K562 (cell line): ENCODE data around the gene ACADSB. TPM values are rescaled to one million over a fixed set of nuclear protein-coding genes. Genes with fewer than 3 reads are reported as not detected.

Source experiments
- BMI1 ChIP-seq: fragments of 150-350 bp; IDR thresholded peaks from 2 replicates; pipeline ENCODE4 v1.6.1; 2014; ENCODE audit warnings: low read length
- HDAC6 ChIP-seq: IDR thresholded peaks from 2 replicates; pipeline ENCODE4 v1.6.1; 2012; ENCODE audit warnings: low read depth, mild to moderate bottlenecking, control low read depth, inconsistent platforms, low read length, moderate library complexity
- HDAC8 ChIP-seq: fragments of 450-650 bp; IDR thresholded peaks from 2 replicates; pipeline ENCODE4 v1.6.1; 2016; ENCODE audit warnings: mild to moderate bottlenecking, missing genetic modification characterization, moderate library complexity, missing compliant biosample characterization
- MBD2 ChIP-seq: sonication (generic); IDR thresholded peaks from 2 replicates; pipeline ENCODE4 v1.6.1; 2016; ENCODE audit warnings: low read depth, borderline replicate concordance
- NFE2L1 ChIP-seq: fragments of 450-650 bp; IDR thresholded peaks from 2 replicates; pipeline ENCODE4 v1.6.1; 2016; ENCODE audit warnings: missing genetic modification characterization, low read depth, mild to moderate bottlenecking, missing compliant biosample characterization, moderate library complexity, borderline replicate concordance
- NR1H2 ChIP-seq: sonication (generic); formaldehyde crosslinking; IDR thresholded peaks from 2 replicates; pipeline ENCODE4 v1.4.0; 2020; ENCODE audit warnings: mild to moderate bottlenecking, missing genetic modification reagents
- RBM39 ChIP-seq: fragments of 200-400 bp; formaldehyde crosslinking; optimal IDR thresholded peaks from 2 replicates; pipeline ENCODE3; 2018; ENCODE audit warnings: low read depth, low read length
- TEAD1 ChIP-seq, 2 experiments: fragments of 450-650 bp in 1 of 2; sonication (generic) in 1 of 2; formaldehyde crosslinking; IDR thresholded peaks; 2 replicates each; pipeline versions ENCODE4 v1.4.0 to v1.8.0; 2020 to 2022; ENCODE audit warnings: mild to moderate bottlenecking in 2 of 2, missing genetic modification reagents in 1 of 2
- ZNF384 ChIP-seq: IDR thresholded peaks from 2 replicates; pipeline ENCODE4 v1.6.1; 2012; ENCODE audit warnings: low read depth, low read length, improper control_type of control experiment
- ZNF696 ChIP-seq: fragments of 250-450 bp; sonication (Bioruptor Pico); conservative IDR thresholded peaks from 2 replicates; pipeline ENCODE4 v1.4.0; 2020; ENCODE audit warnings: mild to moderate bottlenecking, moderate library complexity
- polyA plus RNA-seq, 8 experiments: library from polyadenylated mRNA; depleted of rRNA in 4 of 8; stranded (reverse) in 5 of 8; unstranded in 3 of 8; fragments of >200 nt; fragmentation: Nextera tagmentation in 2 of 8; fragmentation: Illumina TruSeq in 1 of 8; extraction: Ambion mirVana in 2 of 8; extraction: Trizol in 1 of 8; gene quantifications; 2 replicates each; pipeline versions ENCODE4 v1.2.1 to v1.2.3, GENCODE V29; 2011 to 2014; ENCODE audit warnings: inconsistent platforms in 1 of 8, missing spikeins in 1 of 8
- total RNA-seq, 7 experiments: library from RNA; depleted of rRNA in 6 of 7; stranded (reverse); fragments of >200 nt in 6 of 7; fragmentation: Illumina TruSeq in 2 of 7; extraction: Trizol in 2 of 7; gene quantifications; 2 replicates each; pipeline versions ENCODE4 v1.2.1 to v1.2.3, GENCODE V29; 2011 to 2021; ENCODE audit warnings: low replicate concordance in 1 of 7
- TF ChIP-seq, protein P1 (sequence below): fragments of 450-650 bp; IDR thresholded peaks from 2 replicates; pipeline ENCODE4 v1.6.1; 2016; ENCODE audit warnings: mild to moderate bottlenecking, moderate library complexity
- TF ChIP-seq, protein P2 (sequence below): fragments of 450-650 bp; formaldehyde crosslinking; IDR thresholded peaks from 2 replicates; pipeline ENCODE4 v1.4.0; 2022; ENCODE audit warnings: missing genetic modification characterization
- TF ChIP-seq, protein P3 (sequence below), 2 experiments: fragments of 450-650 bp; conservative IDR thresholded peaks; 2 replicates each; pipeline ENCODE4 v1.6.1; 2017; ENCODE audit warnings: mild to moderate bottlenecking in 2 of 2, moderate library complexity in 2 of 2

The ACADSB gene
- total and polyA plus RNA-seq, 9 of the 15 experiments (the other 6 are each of a cell fraction or from before 2014, with no cell fraction given) = 2.9 to 9.1 (median 5.8) TPM

DNA sequence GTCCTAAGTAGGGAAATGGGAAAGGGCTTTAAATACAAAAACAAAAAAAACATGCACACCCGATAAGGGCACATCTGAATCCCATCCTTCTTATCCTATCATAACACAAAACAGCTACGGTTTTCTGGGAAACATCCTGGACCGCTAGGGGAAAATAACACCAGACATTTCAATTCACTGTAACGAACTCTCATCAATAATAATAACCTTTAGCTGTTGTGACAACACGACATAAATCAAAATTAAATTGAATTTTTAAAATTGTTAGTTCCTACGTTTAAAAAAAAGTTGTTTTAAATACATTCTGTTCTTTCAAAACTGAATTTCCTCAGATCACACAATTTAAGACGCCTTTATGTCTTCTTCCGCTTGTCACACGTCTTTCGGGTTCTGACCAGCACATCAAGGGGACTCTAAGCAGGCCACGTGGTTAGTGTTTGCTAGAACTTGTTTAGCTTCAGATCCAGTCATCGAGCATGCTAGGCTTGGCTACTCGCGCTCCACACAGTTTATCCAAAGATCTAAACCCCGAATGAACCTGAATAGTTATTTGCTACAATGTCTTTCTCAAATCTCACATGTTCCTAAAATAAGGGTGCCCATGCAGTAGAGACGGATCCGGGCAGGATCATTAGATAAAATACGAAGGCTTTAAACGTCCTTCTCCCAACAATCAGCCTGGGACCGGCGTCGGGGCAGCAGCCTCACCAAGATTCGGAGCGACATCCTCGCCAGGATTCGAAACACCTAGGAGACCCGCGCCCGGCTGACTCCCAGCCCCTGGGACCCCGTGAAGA is 1.1 kb upstream of the ACADSB start (continued):
- TF ChIP-seq, protein P1, sequence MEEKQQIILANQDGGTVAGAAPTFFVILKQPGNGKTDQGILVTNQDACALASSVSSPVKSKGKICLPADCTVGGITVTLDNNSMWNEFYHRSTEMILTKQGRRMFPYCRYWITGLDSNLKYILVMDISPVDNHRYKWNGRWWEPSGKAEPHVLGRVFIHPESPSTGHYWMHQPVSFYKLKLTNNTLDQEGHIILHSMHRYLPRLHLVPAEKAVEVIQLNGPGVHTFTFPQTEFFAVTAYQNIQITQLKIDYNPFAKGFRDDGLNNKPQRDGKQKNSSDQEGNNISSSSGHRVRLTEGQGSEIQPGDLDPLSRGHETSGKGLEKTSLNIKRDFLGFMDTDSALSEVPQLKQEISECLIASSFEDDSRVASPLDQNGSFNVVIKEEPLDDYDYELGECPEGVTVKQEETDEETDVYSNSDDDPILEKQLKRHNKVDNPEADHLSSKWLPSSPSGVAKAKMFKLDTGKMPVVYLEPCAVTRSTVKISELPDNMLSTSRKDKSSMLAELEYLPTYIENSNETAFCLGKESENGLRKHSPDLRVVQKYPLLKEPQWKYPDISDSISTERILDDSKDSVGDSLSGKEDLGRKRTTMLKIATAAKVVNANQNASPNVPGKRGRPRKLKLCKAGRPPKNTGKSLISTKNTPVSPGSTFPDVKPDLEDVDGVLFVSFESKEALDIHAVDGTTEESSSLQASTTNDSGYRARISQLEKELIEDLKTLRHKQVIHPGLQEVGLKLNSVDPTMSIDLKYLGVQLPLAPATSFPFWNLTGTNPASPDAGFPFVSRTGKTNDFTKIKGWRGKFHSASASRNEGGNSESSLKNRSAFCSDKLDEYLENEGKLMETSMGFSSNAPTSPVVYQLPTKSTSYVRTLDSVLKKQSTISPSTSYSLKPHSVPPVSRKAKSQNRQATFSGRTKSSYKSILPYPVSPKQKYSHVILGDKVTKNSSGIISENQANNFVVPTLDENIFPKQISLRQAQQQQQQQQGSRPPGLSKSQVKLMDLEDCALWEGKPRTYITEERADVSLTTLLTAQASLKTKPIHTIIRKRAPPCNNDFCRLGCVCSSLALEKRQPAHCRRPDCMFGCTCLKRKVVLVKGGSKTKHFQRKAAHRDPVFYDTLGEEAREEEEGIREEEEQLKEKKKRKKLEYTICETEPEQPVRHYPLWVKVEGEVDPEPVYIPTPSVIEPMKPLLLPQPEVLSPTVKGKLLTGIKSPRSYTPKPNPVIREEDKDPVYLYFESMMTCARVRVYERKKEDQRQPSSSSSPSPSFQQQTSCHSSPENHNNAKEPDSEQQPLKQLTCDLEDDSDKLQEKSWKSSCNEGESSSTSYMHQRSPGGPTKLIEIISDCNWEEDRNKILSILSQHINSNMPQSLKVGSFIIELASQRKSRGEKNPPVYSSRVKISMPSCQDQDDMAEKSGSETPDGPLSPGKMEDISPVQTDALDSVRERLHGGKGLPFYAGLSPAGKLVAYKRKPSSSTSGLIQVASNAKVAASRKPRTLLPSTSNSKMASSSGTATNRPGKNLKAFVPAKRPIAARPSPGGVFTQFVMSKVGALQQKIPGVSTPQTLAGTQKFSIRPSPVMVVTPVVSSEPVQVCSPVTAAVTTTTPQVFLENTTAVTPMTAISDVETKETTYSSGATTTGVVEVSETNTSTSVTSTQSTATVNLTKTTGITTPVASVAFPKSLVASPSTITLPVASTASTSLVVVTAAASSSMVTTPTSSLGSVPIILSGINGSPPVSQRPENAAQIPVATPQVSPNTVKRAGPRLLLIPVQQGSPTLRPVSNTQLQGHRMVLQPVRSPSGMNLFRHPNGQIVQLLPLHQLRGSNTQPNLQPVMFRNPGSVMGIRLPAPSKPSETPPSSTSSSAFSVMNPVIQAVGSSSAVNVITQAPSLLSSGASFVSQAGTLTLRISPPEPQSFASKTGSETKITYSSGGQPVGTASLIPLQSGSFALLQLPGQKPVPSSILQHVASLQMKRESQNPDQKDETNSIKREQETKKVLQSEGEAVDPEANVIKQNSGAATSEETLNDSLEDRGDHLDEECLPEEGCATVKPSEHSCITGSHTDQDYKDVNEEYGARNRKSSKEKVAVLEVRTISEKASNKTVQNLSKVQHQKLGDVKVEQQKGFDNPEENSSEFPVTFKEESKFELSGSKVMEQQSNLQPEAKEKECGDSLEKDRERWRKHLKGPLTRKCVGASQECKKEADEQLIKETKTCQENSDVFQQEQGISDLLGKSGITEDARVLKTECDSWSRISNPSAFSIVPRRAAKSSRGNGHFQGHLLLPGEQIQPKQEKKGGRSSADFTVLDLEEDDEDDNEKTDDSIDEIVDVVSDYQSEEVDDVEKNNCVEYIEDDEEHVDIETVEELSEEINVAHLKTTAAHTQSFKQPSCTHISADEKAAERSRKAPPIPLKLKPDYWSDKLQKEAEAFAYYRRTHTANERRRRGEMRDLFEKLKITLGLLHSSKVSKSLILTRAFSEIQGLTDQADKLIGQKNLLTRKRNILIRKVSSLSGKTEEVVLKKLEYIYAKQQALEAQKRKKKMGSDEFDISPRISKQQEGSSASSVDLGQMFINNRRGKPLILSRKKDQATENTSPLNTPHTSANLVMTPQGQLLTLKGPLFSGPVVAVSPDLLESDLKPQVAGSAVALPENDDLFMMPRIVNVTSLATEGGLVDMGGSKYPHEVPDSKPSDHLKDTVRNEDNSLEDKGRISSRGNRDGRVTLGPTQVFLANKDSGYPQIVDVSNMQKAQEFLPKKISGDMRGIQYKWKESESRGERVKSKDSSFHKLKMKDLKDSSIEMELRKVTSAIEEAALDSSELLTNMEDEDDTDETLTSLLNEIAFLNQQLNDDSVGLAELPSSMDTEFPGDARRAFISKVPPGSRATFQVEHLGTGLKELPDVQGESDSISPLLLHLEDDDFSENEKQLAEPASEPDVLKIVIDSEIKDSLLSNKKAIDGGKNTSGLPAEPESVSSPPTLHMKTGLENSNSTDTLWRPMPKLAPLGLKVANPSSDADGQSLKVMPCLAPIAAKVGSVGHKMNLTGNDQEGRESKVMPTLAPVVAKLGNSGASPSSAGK = peak; percentile 66
- TF ChIP-seq TEAD1 (CRISPR knock-in tag; IDR thresholded peaks at IDR 0.05) = no peak
- TF ChIP-seq HDAC8 (tag) = no peak
- TF ChIP-seq HDAC6 = no peak
- TF ChIP-seq ZNF696 (CRISPR knock-in tag) = no peak
- no peak for TF ChIP-seq NFE2L1 (tag)
- no peak for TF ChIP-seq MBD2
- TF ChIP-seq, protein P2, sequence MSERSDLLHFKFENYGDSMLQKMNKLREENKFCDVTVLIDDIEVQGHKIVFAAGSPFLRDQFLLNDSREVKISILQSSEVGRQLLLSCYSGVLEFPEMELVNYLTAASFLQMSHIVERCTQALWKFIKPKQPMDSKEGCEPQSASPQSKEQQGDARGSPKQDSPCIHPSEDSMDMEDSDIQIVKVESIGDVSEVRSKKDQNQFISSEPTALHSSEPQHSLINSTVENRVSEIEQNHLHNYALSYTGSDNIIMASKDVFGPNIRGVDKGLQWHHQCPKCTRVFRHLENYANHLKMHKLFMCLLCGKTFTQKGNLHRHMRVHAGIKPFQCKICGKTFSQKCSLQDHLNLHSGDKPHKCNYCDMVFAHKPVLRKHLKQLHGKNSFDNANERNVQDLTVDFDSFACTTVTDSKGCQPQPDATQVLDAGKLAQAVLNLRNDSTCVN = no peak
- no peak for TF ChIP-seq NR1H2 (CRISPR knock-in tag)
- no peak for TF ChIP-seq BMI1
- TF ChIP-seq RBM39 = no peak
- TF ChIP-seq ZNF384 = no peak
- TF ChIP-seq, protein P3, sequence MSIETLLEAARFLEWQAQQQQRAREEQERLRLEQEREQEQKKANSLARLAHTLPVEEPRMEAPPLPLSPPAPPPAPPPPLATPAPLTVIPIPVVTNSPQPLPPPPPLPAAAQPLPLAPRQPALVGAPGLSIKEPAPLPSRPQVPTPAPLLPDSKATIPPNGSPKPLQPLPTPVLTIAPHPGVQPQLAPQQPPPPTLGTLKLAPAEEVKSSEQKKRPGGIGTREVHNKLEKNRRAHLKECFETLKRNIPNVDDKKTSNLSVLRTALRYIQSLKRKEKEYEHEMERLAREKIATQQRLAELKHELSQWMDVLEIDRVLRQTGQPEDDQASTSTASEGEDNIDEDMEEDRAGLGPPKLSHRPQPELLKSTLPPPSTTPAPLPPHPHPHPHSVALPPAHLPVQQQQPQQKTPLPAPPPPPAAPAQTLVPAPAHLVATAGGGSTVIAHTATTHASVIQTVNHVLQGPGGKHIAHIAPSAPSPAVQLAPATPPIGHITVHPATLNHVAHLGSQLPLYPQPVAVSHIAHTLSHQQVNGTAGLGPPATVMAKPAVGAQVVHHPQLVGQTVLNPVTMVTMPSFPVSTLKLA (conservative IDR thresholded peaks at IDR 0.05) = peak; percentile 94
